ENCODE results near the gene LMOD2. TPM values are rescaled to one million over a fixed set of nuclear protein-coding genes. Genes with fewer than 3 reads are reported as not detected.
"Not testable (repeated sequence)": the region's sequence is repeated elsewhere in the genome, so short reads cannot be mapped to it uniquely, and the experiment has no call there.

LMOD2 gene
- total RNA-seq, 4 donors from 2014 or later, result not detected

- no peak for DNase-seq
- Histone ChIP-seq H3K27me3 (no peaks in the 10 kb centered on the region), H3K9me3 (no peaks in the 10 kb centered on the region), H3K4me3 (replicated peaks in 1 of 3) (no peak overlapping the region), H3K4me1 (no peaks in the 10 kb centered on the region), H3K27ac (no peak overlapping the region), H3K36me3 (no peaks in the 10 kb centered on the region)
- 79 to 87% methylated on average over 7 of the region's 7 CpGs for WGBS, 2 donors
- TF ChIP-seq POLR2A (IDR thresholded peaks at IDR 0.05), result no peak
- TF ChIP-seq CTCF (IDR thresholded peaks at IDR 0.05), result no peak
- intact Hi-C loops (cut with DNase I), result no loop called here
Observed at GRCh38 chr7:123633553-123633952, 22.1 kb upstream of the LMOD2 start.

GRCh38 chr7:123634011-123634573 lies 21.6 kb upstream of the LMOD2 start:
- 88% methylated on average over 2 of the region's 2 CpGs for WGBS, 2 donors
- H3K27ac ChIP-seq; H3K4me3 ChIP-seq (replicated peaks in 1 of 3); H3K36me3 ChIP-seq; H3K4me1 ChIP-seq; DNase-seq; H3K9me3 ChIP-seq; intact Hi-C loops (cut with DNase I); H3K27me3 ChIP-seq: not testable (repeated sequence)

- no peaks in the 10 kb centered on the region for H3K9me3 ChIP-seq
- WGBS, 2 donors, result 48 to 51% methylated on average over 4 of the region's 4 CpGs
- DNase-seq, result no peak
- no peaks in the 10 kb centered on the region for H3K27me3 ChIP-seq
- intact Hi-C loops (cut with DNase I), result no loop called here
- no peaks in the 10 kb centered on the region for H3K36me3 ChIP-seq
- TF ChIP-seq POLR2A (IDR thresholded peaks at IDR 0.05) (no peak), CTCF (IDR thresholded peaks at IDR 0.05) (peak in 5 of 6 experiments; percentile 30 to 65 (median 59))
- H3K4me3 ChIP-seq (replicated peaks in 1 of 3), result no peak overlapping the region
- no peak overlapping the region for H3K27ac ChIP-seq
- no peaks in the 10 kb centered on the region for H3K4me1 ChIP-seq
Observed at GRCh38 chr7:123635551-123636359, 19.9 kb upstream of the LMOD2 start.

- no peaks in the 10 kb centered on the region for H3K27me3 ChIP-seq
- DNase-seq, result no peak
- intact Hi-C loops (cut with DNase I), result no loop called here
- H3K36me3 ChIP-seq, result no peaks in the 10 kb centered on the region
- H3K4me3 ChIP-seq (replicated peaks in 1 of 3), result no peak overlapping the region
- TF ChIP-seq CTCF (IDR thresholded peaks at IDR 0.05), result no peak
- TF ChIP-seq POLR2A (IDR thresholded peaks at IDR 0.05), result no peak
- H3K27ac ChIP-seq, result no peak overlapping the region
- H3K9me3 ChIP-seq, result no peaks in the 10 kb centered on the region
- H3K4me1 ChIP-seq, result no peaks in the 10 kb centered on the region
- WGBS, 2 donors, result 50 to 56% methylated on average over 3 of the region's 3 CpGs
Observed at GRCh38 chr7:123637203-123637602, 18.5 kb upstream of the LMOD2 start.

- DNase-seq, result no peak
- Histone ChIP-seq H3K4me3 (replicated peaks in 1 of 3) (no peak overlapping the region), H3K36me3 (no peaks in the 10 kb centered on the region), H3K4me1 (no peaks in the 10 kb centered on the region), H3K27ac (no peak overlapping the region), H3K27me3 (no peaks in the 10 kb centered on the region), H3K9me3 (no peaks in the 10 kb centered on the region)
- no peak for TF ChIP-seq CTCF (IDR thresholded peaks at IDR 0.05)
- WGBS, 2 donors, result 83 to 90% methylated on average over 2 of the region's 2 CpGs
- intact Hi-C loops (cut with DNase I), result no loop called here
Observed at GRCh38 chr7:123637878-123638277, 17.8 kb upstream of the LMOD2 start.

Measured in thyroid gland (tissue), 4 donors.